ENCODE measurements around the gene CRYL1.

The CRYL1 gene

GRCh38 chr13:20416223-20416745 is 109.4 kb downstream of the CRYL1 start:
- no peak for DNase-seq

- no peak for DNase-seq
Measured at GRCh38 chr13:20415694-20416107, 110.0 kb downstream of the CRYL1 start.

DNA sequence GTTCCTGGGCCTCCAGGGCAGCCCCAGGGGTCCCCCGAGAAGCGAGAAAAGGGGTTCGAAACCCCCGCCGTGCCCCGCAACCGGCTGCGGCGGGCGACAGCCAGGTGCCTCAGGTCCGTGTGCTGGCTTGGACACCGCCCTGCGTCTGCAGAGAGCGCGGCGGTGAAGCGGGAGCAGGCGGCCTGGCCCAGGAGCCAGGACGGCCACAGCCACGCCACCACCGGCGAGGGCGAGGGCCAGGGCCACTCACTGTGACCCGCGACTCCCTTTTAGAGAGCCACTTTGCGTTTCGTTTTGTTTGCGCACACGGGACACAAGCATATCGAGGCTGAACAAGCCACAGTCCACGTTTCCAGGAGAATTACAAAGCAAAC is 110.4 kb downstream of the CRYL1 start:
- no peak for DNase-seq

GRCh38 chr13:20414546-20415305 is 110.9 kb downstream of the CRYL1 start:
- DNase-seq: no peak

- no peak for DNase-seq
Measured at GRCh38 chr13:20412691-20413355, 112.8 kb downstream of the CRYL1 start.

- no peak for DNase-seq
Measured at GRCh38 chr13:20411638-20412342, 113.9 kb downstream of the CRYL1 start.

- DNase-seq: no peak
Measured at GRCh38 chr13:20410726-20411125, 114.9 kb downstream of the CRYL1 start.

GRCh38 chr13:20408181-20408580 is 117.5 kb downstream of the CRYL1 start:
- DNase-seq: no peak

DNA sequence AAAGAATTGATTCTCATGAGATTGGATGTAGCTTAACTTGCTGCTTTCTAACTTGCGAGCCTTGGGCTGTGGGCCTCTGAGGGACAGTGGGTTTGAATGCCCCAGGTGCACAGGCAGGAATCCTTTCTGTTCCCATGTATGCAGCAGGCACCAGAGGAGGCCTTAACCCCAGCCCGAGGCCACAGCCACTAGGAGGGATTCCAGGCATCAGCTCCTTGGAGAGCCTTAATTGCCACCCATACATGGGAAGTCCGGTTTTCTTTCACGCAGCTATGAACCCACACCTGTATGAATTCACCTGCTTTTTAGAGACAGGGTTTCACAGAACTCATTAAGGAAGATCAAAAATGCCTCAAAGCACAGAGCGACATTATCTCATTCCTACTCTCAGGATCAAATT is 117.9 kb downstream of the CRYL1 start:
- no peak for DNase-seq

- no peak for DNase-seq
Measured at GRCh38 chr13:20405691-20406090, 120.0 kb downstream of the CRYL1 start.

DNA sequence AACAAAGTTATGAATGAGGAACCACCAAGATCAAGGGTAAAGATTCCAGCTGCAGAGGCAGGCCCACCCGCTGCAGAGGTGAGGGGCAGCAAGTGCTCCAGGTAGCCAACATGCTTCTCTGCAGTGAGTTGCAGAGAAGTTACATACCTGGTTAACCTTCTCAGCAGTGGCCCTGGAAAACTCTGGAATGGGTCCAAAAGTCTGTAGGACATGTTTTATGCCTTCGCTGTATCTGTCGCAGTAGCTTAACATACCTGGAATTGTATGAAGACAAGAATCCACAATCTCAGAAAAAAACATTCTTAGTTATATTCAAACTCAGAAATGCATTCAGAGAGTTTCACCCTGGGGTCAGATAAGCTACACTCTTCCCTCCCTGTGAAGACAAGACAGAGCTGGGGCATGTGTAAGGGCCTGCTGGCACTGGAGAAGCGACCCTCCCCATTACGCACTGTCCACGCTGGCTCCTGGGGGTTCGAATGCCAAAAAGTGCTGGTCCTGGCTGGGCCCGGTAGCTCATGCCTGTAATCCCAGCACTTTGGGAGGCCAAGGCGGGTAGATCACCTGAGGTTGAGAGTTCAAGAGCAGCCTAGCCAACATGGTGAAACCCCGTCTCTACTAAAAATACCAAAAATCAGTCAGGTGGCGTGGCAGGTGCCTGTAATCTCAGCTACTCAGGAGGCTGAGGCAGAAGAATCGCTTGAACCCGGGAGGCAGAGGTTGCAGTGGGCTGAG is 121.0 kb downstream of the CRYL1 start:
- no peak for DNase-seq

DNA sequence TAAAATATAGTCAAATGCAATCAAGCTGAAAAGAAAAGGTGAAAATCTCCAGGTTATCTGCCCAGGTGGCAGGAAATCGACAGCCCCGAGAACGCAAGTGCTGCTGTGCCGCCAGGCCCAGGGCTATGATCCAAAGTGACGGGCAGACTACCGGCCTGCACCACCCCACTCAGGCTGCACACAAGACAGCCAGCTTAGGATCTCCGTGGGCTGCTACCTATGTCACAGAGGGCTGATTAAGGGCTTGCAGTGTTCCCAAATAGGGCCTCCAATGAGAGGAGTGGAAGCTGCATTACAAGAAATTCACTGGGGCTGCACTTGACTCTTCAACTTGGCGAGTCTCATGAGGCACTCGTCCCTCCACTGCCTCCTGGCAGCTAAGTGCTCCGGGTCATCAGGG is 121.8 kb downstream of the CRYL1 start:
- no peak for DNase-seq

DNA sequence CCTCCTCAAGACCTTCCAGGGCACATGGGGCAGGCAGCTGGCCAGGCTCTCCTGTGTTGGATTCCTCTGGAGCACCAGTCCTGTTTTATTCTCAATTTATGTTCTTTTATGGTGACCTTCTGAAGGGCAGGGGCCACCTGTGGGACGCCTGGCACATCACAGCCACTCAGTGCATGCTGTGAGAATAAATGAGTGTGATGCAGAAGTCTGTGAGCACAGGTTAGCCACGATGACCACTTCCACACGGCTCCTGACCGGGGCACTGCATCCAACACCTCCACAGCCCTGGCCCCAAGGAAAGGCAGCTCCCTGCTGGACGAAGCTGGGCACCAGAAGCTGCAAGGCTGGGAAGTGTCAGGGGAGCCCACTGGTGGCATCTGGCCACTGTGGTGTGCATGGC is 122.8 kb downstream of the CRYL1 start:
- no peak for DNase-seq

GRCh38 chr13:20401931-20402856 is 123.5 kb downstream of the CRYL1 start:
- DNase-seq: no peak

DNA sequence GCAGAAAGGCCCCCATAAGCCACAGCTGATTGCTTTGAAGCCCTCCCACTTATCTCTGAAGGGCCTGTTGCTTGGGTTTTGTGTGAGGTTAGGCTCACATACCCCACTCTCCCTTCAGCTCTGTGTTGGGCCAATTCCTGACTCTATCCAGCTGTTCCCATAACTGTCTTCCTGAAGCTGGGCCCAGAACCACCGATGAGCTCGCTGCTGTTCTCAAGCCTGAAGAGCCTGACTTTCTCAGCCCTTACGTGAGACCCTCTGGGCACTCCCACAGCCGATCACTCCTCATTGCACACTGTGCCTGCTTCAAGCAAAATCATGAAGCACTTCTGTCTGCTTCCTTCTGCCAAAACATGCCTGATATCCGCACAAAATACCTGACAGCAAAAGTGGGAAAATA is 124.1 kb downstream of the CRYL1 start:
- no peak for DNase-seq

GRCh38 chr13:20400774-20401173 is 124.9 kb downstream of the CRYL1 start:
- DNase-seq: no peak

DNA sequence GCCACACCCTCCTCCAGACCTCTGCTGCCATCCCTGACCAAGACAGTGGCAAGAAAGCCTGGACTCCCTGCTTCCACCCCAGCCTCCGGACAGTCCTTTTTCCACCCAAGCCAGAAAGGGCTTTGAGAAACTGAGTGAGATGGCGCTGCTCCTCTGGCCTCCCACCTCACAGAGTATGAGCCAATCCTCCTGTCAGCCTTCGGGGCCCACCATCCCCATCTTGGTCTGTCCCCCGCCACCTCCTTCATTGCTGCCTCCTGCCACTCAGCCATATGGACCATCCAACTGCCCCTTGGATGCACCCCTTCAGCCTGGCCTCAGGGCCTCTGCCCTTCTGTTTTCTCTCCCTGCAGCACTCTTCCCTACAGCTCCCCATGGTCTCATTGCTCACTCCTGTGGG is 125.7 kb downstream of the CRYL1 start:
- no peak for DNase-seq

DNA sequence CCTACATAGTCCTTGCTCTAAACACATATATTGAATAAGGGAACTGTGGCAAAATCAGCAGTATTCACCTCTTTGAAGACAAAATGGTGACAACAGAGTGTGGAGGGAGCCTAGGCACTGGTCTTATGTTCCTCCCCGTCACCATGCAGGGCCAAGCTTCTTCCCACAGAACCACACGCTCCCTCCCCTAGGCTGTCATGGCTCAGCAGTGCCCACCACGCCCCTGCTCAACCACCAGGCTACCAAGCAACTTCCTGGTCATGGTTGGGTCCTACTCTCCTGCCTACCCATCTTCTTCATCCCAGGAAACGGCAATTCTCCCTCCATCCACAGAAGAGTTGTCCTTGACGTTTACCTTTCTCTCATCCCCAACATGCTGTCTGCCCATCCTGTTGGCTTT is 126.1 kb downstream of the CRYL1 start:
- DNase-seq: no peak

GRCh38 chr13:20398459-20398858 is 127.2 kb downstream of the CRYL1 start:
- no peak for DNase-seq

GRCh38 chr13:20397896-20398295 is 127.8 kb downstream of the CRYL1 start:
- DNase-seq: no peak

- no peak for DNase-seq
Measured at GRCh38 chr13:20395061-20395916, 130.4 kb downstream of the CRYL1 start.

Data from NCI-H2029 treated with DMSO at 0.1 percent for 48 hours (cell line).